CD8-positive, alpha-beta memory T cell (primary cell): ENCODE measurements around the gene ADAM8. TPM values are rescaled to one million over a fixed set of nuclear protein-coding genes. Genes with fewer than 3 reads are reported as not detected.

Source experiments
- CTCF ChIA-PET: fragments of 350-600 bp; sonication (Branson Sonifier 250); formaldehyde crosslinking; loops from one replicate; lab custom pipeline; 2021; ENCODE audit warnings: antibody characterized with exemption; lab: Charles Lee
- POLR2A ChIA-PET: fragments of 350-600 bp; sonication (Branson Sonifier 250); formaldehyde crosslinking; loops from one replicate; lab custom pipeline; 2021; ENCODE audit warnings: antibody characterized with exemption; lab: Charles Lee
- DNase-seq, 5 donors: peaks; one replicate each; pipeline versions ENCODE4 v3.0.0 to v3.0.0-alpha.2; 2020 to 2022; ENCODE audit warnings: mixed read lengths in 1 of 5
- H3K27ac ChIP-seq: one replicate; pipeline ENCODE4 v1.7.0; 2013; ENCODE audit warnings: low read depth, mild to moderate bottlenecking, low read length, moderate library complexity
- H3K27me3 ChIP-seq: 2 replicates; pipeline ENCODE4 v1.7.0; 2013; ENCODE audit warnings: low read length, mild to moderate bottlenecking; ENCODE audit not compliant: insufficient read depth, poor library complexity, severe bottlenecking
- H3K36me3 ChIP-seq: 2 replicates; pipeline ENCODE4 v1.7.0; 2013; ENCODE audit warnings: mild to moderate bottlenecking, low read length, moderate library complexity; ENCODE audit not compliant: insufficient read depth
- H3K4me1 ChIP-seq: 2 replicates; pipeline ENCODE4 v1.7.0; 2013; ENCODE audit warnings: mild to moderate bottlenecking, low read length, moderate library complexity; ENCODE audit not compliant: insufficient read depth
- H3K4me3 ChIP-seq: 2 replicates; pipeline ENCODE4 v1.7.0; 2013; ENCODE audit warnings: mild to moderate bottlenecking, low read length
- H3K9me3 ChIP-seq: 2 replicates; pipeline ENCODE4 v1.7.0; 2013; ENCODE audit warnings: mild to moderate bottlenecking, low read length
- H3K27ac Mint-ChIP-seq, 8 donors: one replicate each; pipeline ENCODE4 v1.8.0; 2020 to 2021; ENCODE audit warnings: mixed read lengths in 8 of 8, mild to moderate bottlenecking in 6 of 8, inconsistent platforms in 3 of 8, moderate library complexity in 3 of 8
- H3K27me3 Mint-ChIP-seq, 2 donors: one replicate each; pipeline ENCODE4 v1.8.0; 2020 to 2021; ENCODE audit warnings: mixed read lengths in 2 of 2, mild to moderate bottlenecking in 1 of 2, moderate library complexity in 1 of 2
- H3K36me3 Mint-ChIP-seq, 3 donors: one replicate each; pipeline ENCODE4 v1.8.0; 2020 to 2021; ENCODE audit warnings: mixed read lengths in 3 of 3, inconsistent platforms in 1 of 3, mild to moderate bottlenecking in 1 of 3
- H3K4me1 Mint-ChIP-seq, 3 donors: one replicate each; pipeline ENCODE4 v1.8.0; 2020 to 2021; ENCODE audit warnings: mixed read lengths in 3 of 3, inconsistent platforms in 1 of 3, mild to moderate bottlenecking in 1 of 3
- H3K4me3 Mint-ChIP-seq, 7 donors: one replicate each; pipeline ENCODE4 v1.8.0; 2020 to 2021; ENCODE audit warnings: mixed read lengths in 7 of 7, mild to moderate bottlenecking in 6 of 7, moderate library complexity in 4 of 7, inconsistent platforms in 2 of 7
- H3K9me3 Mint-ChIP-seq, 5 donors: one replicate each; pipeline ENCODE4 v1.8.0; 2020 to 2022; ENCODE audit warnings: mixed read lengths in 5 of 5, mild to moderate bottlenecking in 3 of 5, moderate library complexity in 2 of 5, inconsistent platforms in 1 of 5
- polyA plus RNA-seq: library from polyadenylated mRNA; unstranded; fragments of 300-500 nt; fragmentation: Illumina TruSeq; gene quantifications from one replicate; pipeline ENCODE4 v1.2.3, GENCODE V29; 2021
- total RNA-seq, 2 experiments: library from RNA; stranded (reverse); gene quantifications; one replicate each; pipeline ENCODE4 v1.2.3, GENCODE V29; 2021

ADAM8 gene
- total and polyA plus RNA-seq, 3 experiments from 2014 or later, result 67.0 to 74.9 (median 70.0) TPM

DNA sequence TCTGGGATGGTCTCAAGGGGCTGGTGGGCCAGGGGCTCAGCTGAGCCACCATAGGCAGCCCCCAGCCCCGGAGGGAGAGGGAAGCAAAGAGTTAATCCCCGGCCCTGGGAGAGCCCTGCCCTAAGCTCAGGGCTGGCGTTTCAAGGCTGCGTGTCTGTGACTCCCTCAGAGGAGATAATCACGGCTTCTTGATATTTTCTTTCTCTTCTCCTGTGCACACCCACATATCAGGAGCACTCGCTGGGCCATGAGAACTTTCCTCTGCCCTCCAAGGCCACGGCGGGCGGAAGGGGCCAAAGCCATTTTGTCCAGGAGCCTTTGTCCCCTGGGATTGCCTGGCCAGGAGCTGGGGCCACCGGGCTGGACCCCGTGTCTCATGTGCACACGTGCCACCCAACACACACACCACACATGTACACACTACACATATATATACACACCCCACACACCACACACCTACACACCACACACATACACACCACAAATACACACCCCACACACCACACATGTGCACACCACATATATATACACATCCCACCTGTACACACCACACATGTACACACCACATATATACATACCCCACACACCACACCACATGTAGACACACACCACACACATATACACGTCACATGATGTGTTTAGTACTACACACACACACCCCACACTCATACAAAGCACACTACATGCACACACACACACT lies 22.1 kb downstream of the ADAM8 start:
- Mint-ChIP-seq H3K27ac (peak overlapping the region in 4 of 8 donors; percentile 19 to 96 (median 72)), H3K9me3 (no peaks in the 10 kb centered on the region), H3K27me3 (peaks cover 0 to 6% of the 10 kb centered on the region in 2 donors), H3K4me3 (no peak overlapping the region), H3K36me3 (no peaks in the 10 kb centered on the region), H3K4me1 (peaks cover 18 to 25% (median 21%) of the 10 kb centered on the region in 3 donors)
- no peak overlapping the region for H3K4me3 ChIP-seq
- DNase-seq, result no peak
- no peak overlapping the region for H3K27ac ChIP-seq
- peaks cover 28% of the 10 kb centered on the region for H3K4me1 ChIP-seq
- ChIA-PET POLR2A (no interaction called here), CTCF (interaction anchor here (0.8 kb wide), 1 partner anchor 8 kb away, joined by 4 read pairs; no protein-coding TSS in a partner anchor)
- no peaks in the 10 kb centered on the region for H3K9me3 ChIP-seq
- H3K36me3 ChIP-seq, result no peaks in the 10 kb centered on the region
- no peaks in the 10 kb centered on the region for H3K27me3 ChIP-seq

DNA sequence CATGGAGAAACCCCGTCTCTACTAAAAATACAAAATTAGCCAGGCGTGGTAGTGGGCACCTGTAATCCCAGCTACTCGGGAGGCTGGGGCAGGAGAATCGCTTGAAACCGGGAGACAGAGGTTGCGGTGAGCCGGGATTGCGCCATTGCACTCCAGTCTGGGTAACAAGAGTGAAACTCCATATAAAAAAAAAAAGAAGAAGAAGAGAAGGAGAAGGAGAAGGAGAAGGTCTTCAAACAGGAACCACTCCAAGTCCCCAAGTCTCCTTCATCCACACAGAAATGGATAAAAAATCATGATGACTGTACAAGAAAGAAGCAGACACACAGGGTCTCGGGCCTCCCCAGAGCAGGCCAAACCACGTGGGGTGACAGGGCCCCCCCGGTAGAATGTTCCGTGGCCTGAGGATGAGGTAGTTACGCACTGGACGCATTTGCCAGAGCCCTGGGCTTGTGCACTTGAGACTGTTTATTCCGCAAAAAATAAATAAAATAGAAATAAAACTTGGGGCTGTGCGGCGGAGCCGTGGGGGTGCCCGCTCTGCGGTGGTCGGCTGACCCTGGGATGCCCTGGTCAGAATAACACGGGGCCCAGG lies 23.2 kb downstream of the ADAM8 start:
- peaks cover 0 to 6% of the 10 kb centered on the region in 2 donors for H3K27me3 Mint-ChIP-seq
- DNase-seq, result no peak
- no peaks in the 10 kb centered on the region for H3K36me3 Mint-ChIP-seq
- no peak overlapping the region for H3K4me3 Mint-ChIP-seq
- no peak overlapping the region for H3K4me3 ChIP-seq
- H3K4me1 ChIP-seq, result peaks cover 17% of the 10 kb centered on the region
- peaks cover 12 to 16% (median 14%) of the 10 kb centered on the region in 3 donors for H3K4me1 Mint-ChIP-seq
- no peak overlapping the region for H3K27ac Mint-ChIP-seq
- H3K9me3 Mint-ChIP-seq, result no peaks in the 10 kb centered on the region
- H3K27ac ChIP-seq, result no peak overlapping the region
- no peaks in the 10 kb centered on the region for H3K27me3 ChIP-seq
- ChIA-PET CTCF (no interaction called here), POLR2A (no interaction called here)
- H3K36me3 ChIP-seq, result no peaks in the 10 kb centered on the region
- no peaks in the 10 kb centered on the region for H3K9me3 ChIP-seq

DNA sequence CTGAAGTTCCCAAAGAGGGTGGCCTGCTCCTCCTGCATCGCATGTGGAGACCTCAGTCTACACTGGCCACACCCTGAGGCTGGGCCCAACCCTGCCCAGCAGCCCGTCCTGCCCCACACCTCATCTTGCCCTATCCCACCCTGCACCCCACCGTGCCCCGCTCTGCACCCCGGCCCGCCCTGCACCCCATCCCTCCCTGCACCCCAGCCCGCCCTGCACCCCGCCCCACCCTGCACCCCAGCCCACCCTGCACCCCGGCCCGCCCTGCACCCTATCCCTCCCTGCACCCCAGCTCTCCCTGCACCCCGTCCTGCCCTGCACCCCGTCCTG lies 24.5 kb downstream of the ADAM8 start:
- H3K36me3 ChIP-seq, result no peaks in the 10 kb centered on the region
- H3K4me3 Mint-ChIP-seq, result no peak overlapping the region
- peaks cover 4% of the 10 kb centered on the region in 3 donors for H3K4me1 Mint-ChIP-seq
- ChIA-PET CTCF (no interaction called here), POLR2A (no interaction called here)
- peak overlapping the region in 1 of 8 donors; percentile 38 for H3K27ac Mint-ChIP-seq
- no peak overlapping the region for H3K27ac ChIP-seq
- peaks cover 2 to 6% of the 10 kb centered on the region in 2 donors for H3K27me3 Mint-ChIP-seq
- DNase-seq, result no peak
- H3K9me3 Mint-ChIP-seq, result no peaks in the 10 kb centered on the region
- no peaks in the 10 kb centered on the region for H3K36me3 Mint-ChIP-seq
- H3K9me3 ChIP-seq, result no peaks in the 10 kb centered on the region
- no peak overlapping the region for H3K4me3 ChIP-seq
- H3K27me3 ChIP-seq, result no peaks in the 10 kb centered on the region
- peaks cover 4% of the 10 kb centered on the region for H3K4me1 ChIP-seq

DNA sequence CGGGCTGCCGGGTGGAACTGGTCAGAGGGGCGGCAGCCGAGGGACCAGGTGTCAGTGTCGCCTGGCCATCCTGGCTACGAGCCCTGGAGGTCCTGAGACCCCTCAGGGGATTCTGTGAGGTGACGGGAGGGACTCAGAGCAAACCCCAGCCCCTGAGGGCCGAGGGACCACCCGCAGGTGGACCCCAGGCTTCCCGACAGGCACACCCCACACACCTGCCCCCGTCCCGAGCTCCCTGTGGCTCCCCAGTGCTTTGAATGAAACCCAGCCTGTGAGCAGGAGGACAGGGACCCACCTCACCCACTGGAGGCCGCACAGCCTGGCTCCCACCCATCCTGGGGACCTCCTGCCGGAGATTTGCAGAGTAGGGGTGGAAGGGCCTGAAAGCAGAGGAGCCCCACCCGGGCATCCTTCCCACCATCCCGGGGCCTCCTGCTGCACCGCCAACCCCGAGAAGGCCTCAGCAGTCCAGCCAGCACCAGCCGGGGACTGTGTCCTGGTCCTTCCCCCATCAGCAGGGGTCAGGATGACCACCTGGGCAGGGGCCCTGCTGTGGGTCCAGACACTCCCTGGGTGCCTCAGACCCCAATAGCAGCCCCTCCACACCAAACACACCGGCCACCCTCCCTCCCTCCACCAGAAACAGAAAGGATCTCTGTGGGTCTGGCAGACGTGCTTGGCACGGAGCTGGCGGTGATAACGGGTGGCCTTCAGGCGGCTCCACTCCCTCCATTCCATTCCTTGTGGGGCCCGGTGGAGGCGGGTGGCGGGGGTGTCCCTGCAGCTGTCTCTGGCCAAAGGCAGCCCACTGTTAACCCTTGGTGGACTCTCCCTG lies 25.1 kb downstream of the ADAM8 start:
- Mint-ChIP-seq H3K4me3 (no peak overlapping the region), H3K36me3 (no peaks in the 10 kb centered on the region), H3K27me3 (peaks cover 2 to 9% of the 10 kb centered on the region in 2 donors), H3K27ac (peak overlapping the region in 1 of 8 donors; percentile 38), H3K9me3 (no peaks in the 10 kb centered on the region), H3K4me1 (peaks cover 0 to 3% (median 0%) of the 10 kb centered on the region in 3 donors)
- no peaks in the 10 kb centered on the region for H3K36me3 ChIP-seq
- ChIA-PET POLR2A (no interaction called here), CTCF (no interaction called here)
- DNase-seq, result no peak
- no peaks in the 10 kb centered on the region for H3K9me3 ChIP-seq
- no peaks in the 10 kb centered on the region for H3K27me3 ChIP-seq
- no peak overlapping the region for H3K27ac ChIP-seq
- no peaks in the 10 kb centered on the region for H3K4me1 ChIP-seq
- no peak overlapping the region for H3K4me3 ChIP-seq

DNA sequence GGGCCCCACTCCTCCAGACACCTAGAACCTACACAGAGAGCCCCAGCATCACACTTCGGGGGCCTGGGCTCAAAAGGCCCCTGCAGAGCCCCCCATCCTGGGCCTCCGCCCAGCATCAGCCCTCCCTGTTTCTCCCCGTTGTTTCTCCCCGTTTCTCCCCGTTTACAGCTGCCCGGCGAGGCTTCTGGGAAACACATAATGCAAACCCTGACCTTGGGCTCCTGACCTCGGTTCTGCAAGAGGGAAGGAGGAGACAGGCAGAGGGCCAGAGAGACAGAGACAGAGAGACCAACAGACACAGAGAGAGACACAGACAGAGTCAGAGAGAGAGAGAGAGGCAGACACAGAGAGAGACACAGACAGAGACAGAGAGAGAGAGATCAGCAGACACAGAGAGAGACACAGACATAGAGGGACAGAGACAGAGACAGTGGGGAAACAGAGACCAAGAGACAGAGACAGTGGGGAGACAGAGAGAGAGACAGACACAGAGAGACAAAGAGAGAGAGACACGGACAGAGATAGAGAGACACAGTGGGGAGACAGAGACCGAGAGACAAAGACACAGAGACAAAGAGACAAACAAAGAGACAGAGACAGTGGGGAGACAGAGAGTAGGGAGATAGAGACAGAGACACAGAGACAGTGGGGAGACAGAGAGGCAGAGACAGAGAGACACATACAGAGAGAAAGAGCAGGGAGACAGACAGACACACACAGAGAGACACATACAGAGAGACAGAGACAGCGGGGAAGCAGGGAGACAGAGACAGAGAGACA lies 26.5 kb downstream of the ADAM8 start:
- Histone ChIP-seq H3K4me1 (no peaks in the 10 kb centered on the region), H3K9me3 (no peaks in the 10 kb centered on the region), H3K27ac (no peak overlapping the region), H3K27me3 (no peaks in the 10 kb centered on the region), H3K4me3 (no peak overlapping the region), H3K36me3 (no peaks in the 10 kb centered on the region)
- peak overlapping the region in 3 of 8 donors; percentile 13 to 29 (median 18) for H3K27ac Mint-ChIP-seq
- ChIA-PET POLR2A (no interaction called here), CTCF (no interaction called here)
- H3K4me1 Mint-ChIP-seq, result peaks cover 0 to 3% (median 0%) of the 10 kb centered on the region in 3 donors
- H3K4me3 Mint-ChIP-seq, result no peak overlapping the region
- H3K9me3 Mint-ChIP-seq, result no peaks in the 10 kb centered on the region
- H3K36me3 Mint-ChIP-seq, result no peaks in the 10 kb centered on the region
- peaks cover 2 to 13% of the 10 kb centered on the region in 2 donors for H3K27me3 Mint-ChIP-seq
- DNase-seq, result no peak

DNA sequence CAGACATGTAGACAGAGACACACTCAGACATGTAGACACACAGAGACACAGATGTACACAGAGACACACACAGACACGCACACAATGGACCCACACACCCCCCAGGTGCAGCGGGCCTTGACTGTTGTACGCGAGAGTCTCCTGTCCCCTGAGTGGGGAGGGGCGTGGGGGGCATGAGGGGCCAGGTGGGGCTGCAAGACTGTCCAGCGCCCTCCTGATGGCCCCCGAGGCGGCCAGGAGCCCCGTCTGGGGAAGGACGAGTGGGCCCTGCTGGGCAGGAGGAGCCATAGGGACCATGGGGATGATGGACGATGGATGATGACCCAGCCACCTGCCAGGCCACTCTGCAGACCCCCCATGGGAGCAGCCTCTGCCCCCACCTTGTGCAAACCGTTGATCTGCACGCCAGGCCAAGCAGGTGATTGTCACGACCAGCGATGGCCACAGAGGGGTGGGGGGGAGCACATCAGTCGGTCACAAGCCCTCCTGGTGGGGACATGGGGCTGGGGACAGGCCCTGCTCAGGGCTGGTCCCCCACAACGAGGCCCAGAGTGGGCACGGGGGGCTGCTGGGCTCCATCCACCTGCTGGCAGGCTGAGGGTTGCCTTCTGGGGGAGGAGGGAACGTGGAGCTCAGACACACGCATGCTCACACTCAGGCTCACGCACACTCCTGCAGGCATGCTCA lies 27.4 kb downstream of the ADAM8 start:
- H3K27ac Mint-ChIP-seq, result peak overlapping the region in 2 of 8 donors; percentile 54 to 68
- CTCF ChIA-PET, result no interaction called here

DNA sequence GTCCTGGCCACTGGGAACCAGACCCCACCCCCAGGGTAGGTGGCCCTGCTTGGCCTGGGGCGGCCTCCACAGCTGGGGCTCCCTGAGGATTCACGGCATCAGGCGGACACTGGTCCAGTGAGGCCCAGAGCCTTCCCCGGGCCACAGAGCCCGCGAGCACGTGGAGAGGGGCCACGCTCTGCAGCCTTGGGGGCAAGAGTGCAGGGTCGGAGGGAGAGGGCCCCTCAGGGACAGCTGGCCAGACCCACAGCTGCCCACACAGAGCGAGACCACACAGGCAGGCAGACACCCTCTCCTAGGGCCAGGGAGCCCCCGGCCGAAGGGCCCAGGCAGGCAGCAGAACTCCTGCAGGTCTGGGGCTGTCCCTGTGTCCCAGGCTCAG lies 28.3 kb downstream of the ADAM8 start:
- POLR2A ChIA-PET, result no interaction called here
- H3K27me3 ChIP-seq, result no peaks in the 10 kb centered on the region
- Mint-ChIP-seq H3K27ac (no peak overlapping the region), H3K27me3 (peaks cover 2 to 13% of the 10 kb centered on the region in 2 donors), H3K4me1 (peaks cover 0 to 3% (median 0%) of the 10 kb centered on the region in 3 donors), H3K4me3 (no peak overlapping the region), H3K9me3 (no peaks in the 10 kb centered on the region), H3K36me3 (no peaks in the 10 kb centered on the region)
- CTCF ChIA-PET, result no interaction called here
- no peaks in the 10 kb centered on the region for H3K4me1 ChIP-seq
- H3K9me3 ChIP-seq, result no peaks in the 10 kb centered on the region
- H3K4me3 ChIP-seq, result no peak overlapping the region
- H3K27ac ChIP-seq, result no peak overlapping the region
- no peaks in the 10 kb centered on the region for H3K36me3 ChIP-seq
- DNase-seq, result no peak

More for the DNA sequence above, 27.4 kb downstream of the ADAM8 start:
- H3K36me3 Mint-ChIP-seq, result no peaks in the 10 kb centered on the region
- Histone ChIP-seq H3K36me3 (no peaks in the 10 kb centered on the region), H3K4me3 (no peak overlapping the region), H3K27ac (no peak overlapping the region), H3K9me3 (no peaks in the 10 kb centered on the region), H3K27me3 (no peaks in the 10 kb centered on the region), H3K4me1 (no peaks in the 10 kb centered on the region)
- no peaks in the 10 kb centered on the region for H3K9me3 Mint-ChIP-seq
- peaks cover 0 to 3% (median 0%) of the 10 kb centered on the region in 3 donors for H3K4me1 Mint-ChIP-seq
- POLR2A ChIA-PET, result no interaction called here
- H3K27me3 Mint-ChIP-seq, result peaks cover 2 to 13% of the 10 kb centered on the region in 2 donors
- H3K4me3 Mint-ChIP-seq, result no peak overlapping the region
- DNase-seq, result no peak
